Astrocyte of the cerebellum (primary cell): ENCODE measurements around the gene GPX6.
"Not testable (repeated sequence)": the region's sequence is repeated elsewhere in the genome, so short reads cannot be mapped to it uniquely, and the experiment has no call there.

Source experiments
- DNase-seq: peaks from one replicate; pipeline ENCODE4 v3.0.0-alpha.2; 2011; ENCODE audit warnings: low read depth
- H3K4me3 ChIP-seq: 2 replicates; pipeline ENCODE4 v1.5.1; 2011; ENCODE audit warnings: mild to moderate bottlenecking, low read depth, low read length, moderate library complexity
- CTCF ChIP-seq: IDR thresholded peaks from 2 replicates; pipeline ENCODE4 v1.5.1; 2012; ENCODE audit warnings: low read length, low read depth, moderate library complexity, mild to moderate bottlenecking; ENCODE audit errors: missing control alignments
- in situ Hi-C: cut with HindIII; loops from 2 replicates; pipeline ENCODE4 v1.10.0; 2017; ENCODE audit warnings: low sequenced_read_pairs

The GPX6 gene

GRCh38 chr6:28485482-28485881, 30.1 kb downstream of the GPX6 start:
- no peak overlapping the region for H3K4me3 ChIP-seq
- in situ Hi-C loops: no loop called here
- no peak for TF ChIP-seq CTCF
- DNase-seq: no peak

- no peak overlapping the region for H3K4me3 ChIP-seq
- in situ Hi-C loops: no loop called here
- DNase-seq: no peak
- TF ChIP-seq CTCF: no peak
Measured at GRCh38 chr6:28480253-28480932, 35.2 kb downstream of the GPX6 start.

- in situ Hi-C loops: no loop called here
- no peak overlapping the region for H3K4me3 ChIP-seq
- no peak for TF ChIP-seq CTCF
- DNase-seq: no peak
Measured at GRCh38 chr6:28478518-28478917, 37.1 kb downstream of the GPX6 start.

GRCh38 chr6:28474441-28475219, 41.0 kb downstream of the GPX6 start:
- peak overlapping the region; percentile 44 for H3K4me3 ChIP-seq
- peak; percentile 57 for DNase-seq
- in situ Hi-C loops: no loop called here
- no peak for TF ChIP-seq CTCF

- in situ Hi-C loops, H3K4me3 ChIP-seq, DNase-seq: not testable (repeated sequence)
Measured at GRCh38 chr6:28469153-28469745, 46.3 kb downstream of the GPX6 start.

GRCh38 chr6:28468056-28468455, 47.5 kb downstream of the GPX6 start:
- no peak for TF ChIP-seq CTCF
- in situ Hi-C loops: no loop called here
- no peak for DNase-seq
- H3K4me3 ChIP-seq: no peak overlapping the region

- TF ChIP-seq CTCF: no peak
- no peak overlapping the region for H3K4me3 ChIP-seq
- in situ Hi-C loops: no loop called here
- DNase-seq: no peak
Measured at GRCh38 chr6:28462401-28462800, 53.2 kb downstream of the GPX6 start.
